Nucleus accumbens (tissue), 56 donors: ENCODE measurements around the gene IZUMO4.

Source experiments
- DNase-seq, 56 donors: peaks; one replicate each; lab custom pipeline; 2025; lab: John Stamatoyannopoulos, UW

IZUMO4 gene

DNA sequence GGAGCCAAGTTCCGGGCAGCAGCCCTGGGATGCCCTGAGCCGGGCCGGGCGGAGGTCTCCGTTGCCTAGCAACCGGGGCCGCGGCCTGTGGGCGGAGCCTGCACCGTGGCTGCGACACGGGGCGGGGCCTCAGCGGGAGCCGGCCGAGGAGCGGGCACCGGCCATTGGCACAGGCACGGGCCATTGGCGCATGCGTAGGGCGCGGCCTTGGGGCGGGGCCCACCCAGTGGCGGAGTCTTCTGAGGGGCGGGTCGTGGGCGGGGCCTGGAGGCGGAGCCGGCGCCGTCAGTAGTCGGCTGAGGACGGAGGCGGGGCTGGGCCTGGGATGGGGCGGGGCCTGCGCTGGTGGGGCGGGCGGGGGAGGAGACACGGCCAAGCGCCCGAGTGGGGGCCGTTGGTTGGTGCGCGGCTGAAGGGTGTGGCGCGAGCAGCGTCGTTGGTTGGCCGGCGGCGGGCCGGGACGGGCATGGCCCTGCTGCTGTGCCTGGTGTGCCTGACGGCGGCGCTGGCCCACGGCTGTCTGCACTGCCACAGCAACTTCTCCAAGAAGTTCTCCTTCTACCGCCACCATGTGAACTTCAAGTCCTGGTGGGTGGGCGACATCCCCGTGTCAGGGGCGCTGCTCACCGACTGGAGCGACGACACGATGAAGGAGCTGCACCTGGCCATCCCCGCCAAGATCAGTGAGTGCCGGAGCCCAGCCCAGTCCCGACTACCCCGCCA lies at the start of gene IZUMO4:
Gene IZUMO4 (plus strand): TSS at position 436 of the 723 bp plus-strand sequence. CDS start 31 bp downstream, at position 467.
- peak; percentile 88 to 100 (median 99) for DNase-seq

GRCh38 chr19:2047076-2047448 lies 49.7 kb upstream of the IZUMO4 start:
- DNase-seq: no peak

- DNase-seq: peak in 2 of 56 donors; percentile 26 to 30
Measured at GRCh38 chr19:2047449-2048103, 49.1 kb upstream of the IZUMO4 start.

GRCh38 chr19:2048104-2048958 lies 48.4 kb upstream of the IZUMO4 start:
- DNase-seq: no peak

DNA sequence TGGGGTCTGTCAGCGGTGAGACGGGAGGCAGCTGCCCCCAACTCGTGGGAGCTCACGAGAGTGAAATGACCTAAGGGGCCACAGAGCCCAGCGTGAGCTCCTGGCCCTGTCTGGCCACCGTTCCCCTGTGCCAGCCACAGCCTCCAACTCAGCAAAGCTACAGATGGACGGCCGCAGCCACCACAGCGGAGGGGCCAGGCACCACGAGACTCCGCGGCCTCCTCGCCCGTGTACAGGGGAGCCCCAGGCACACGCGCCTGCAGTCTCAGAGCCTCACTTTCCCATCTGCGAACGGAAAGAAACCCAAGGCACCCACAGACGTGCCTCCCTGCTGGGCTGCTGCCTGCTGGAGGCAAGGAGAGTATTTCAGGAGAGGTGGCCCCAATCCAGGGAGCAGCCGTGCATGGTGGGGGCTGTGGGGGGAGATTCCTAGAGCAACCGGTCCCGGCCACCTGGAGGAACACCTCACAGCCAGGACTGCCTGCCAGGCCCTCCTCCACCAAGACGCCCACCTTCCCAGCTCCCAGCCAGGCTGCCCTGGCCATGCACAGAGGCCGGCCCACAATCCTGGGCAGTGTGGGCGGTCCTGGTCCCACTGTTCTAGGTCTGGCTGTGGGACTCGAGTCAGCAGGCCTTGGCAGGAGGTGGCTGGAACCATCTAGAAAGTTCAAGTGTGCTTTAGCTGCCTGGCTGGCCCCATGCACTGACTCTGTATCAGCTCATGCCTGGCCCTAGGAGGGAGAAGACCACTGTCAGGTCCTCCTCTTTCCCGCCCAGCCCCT lies 47.6 kb upstream of the IZUMO4 start:
- DNase-seq: peak in 31 of 56 donors; percentile 42 to 83 (median 65)

- peak in 52 of 56 donors; percentile 20 to 83 (median 62) for DNase-seq
Measured at GRCh38 chr19:2049741-2050348, 46.9 kb upstream of the IZUMO4 start.

- peak in 9 of 56 donors; percentile 36 to 64 (median 51) for DNase-seq
Measured at GRCh38 chr19:2050349-2050990, 46.2 kb upstream of the IZUMO4 start.

DNA sequence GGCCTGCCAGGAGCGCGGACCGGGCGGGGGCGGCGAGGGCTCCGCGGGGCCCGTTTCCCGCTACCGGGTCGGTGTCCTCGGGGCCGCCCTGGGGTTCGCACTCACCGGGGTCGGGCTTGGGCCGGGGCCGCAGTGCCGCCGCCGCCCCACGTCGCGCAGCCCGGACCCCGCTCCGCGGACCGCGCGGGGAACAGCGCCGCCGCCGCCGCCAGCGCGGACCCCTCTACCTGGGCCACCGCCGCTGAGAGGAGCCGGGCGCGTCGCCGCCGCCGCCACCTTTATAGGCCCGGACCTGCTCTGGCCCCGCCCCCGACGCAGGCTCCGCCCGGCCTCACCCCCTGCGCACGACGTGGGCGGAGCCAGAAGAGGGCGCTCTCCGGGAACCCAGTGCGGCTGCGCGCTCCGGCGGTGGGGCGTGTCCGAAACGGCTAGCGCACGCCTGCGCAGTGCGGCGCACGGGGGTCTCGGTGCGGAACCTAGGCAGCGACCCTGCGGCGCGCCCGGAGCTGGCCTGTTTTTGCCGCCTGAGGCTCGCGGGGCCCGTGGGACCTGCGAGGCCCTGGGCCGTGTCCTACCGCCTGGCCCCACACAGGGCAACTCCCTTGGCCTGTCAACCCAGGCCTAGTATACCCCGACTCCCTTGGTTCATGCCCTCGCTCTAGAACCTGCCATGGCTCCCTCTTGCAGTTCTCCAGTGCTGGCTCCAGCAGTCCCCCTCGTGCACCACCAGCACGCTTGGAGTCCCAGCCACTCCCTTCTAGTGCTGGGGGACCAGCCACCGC lies 45.5 kb upstream of the IZUMO4 start, which contains the start of gene MKNK2:
Gene MKNK2 (minus strand): TSS at position 254 of the 782 bp plus-strand sequence. CDS start 393 bp downstream, outside the sequence.
- DNase-seq: peak in 55 of 56 donors; percentile 40 to 96 (median 88)

GRCh38 chr19:2051773-2052704 lies 44.7 kb upstream of the IZUMO4 start:
- DNase-seq: peak in 8 of 56 donors; percentile 18 to 43 (median 33)

- no peak for DNase-seq
Measured at GRCh38 chr19:2053601-2054389, 42.9 kb upstream of the IZUMO4 start.

- no peak for DNase-seq
Measured at GRCh38 chr19:2054763-2055162, 42.0 kb upstream of the IZUMO4 start.

DNA sequence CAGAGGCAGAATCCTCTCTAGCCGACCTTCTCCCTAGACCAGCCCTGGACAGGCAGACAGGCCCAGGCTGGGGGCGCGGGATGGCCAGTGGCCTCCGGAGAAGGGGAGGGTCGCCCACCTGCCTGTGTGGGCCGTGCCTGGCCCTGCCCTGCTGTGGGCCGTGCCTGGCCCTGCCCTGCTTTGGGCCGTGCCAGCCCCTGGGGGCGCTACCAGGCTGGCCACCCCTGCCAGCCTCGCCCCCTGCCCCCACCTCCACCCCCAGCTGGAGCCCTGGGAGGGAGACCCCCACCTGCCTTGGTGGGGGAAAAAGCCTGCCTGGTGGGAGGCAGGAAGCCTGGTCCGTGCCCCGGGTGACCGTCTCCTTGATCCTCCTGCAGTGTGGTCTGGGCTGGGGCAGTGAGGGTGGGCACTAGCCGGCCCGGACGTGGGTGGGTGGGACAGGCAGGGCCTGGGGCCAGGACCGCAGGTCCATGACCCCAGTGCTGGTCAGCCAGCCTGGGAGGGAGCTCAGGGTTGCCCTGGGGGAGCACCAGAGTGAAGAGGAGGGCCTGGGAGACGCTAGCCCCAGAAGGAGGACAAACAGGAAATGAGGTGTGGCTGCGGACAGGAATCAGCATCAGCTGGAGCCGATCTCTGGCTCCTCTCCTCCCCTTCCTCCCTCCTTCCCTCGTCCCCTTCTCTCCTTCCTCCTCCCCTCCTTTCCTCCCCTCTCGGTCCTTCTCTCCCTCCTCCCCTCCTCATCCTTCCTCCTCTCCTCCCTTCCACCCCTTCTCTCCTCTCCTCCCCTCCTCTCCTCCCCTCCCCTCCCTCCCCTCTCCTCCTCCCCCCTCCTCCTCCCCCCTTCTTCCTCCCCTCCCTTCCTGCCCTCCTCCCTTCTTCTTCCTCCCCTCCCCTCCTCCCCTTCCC lies 40.5 kb upstream of the IZUMO4 start:
- peak in 1 of 56 donors; percentile 8 for DNase-seq

- no peak for DNase-seq
Measured at GRCh38 chr19:2056837-2057192, 39.9 kb upstream of the IZUMO4 start.

DNA sequence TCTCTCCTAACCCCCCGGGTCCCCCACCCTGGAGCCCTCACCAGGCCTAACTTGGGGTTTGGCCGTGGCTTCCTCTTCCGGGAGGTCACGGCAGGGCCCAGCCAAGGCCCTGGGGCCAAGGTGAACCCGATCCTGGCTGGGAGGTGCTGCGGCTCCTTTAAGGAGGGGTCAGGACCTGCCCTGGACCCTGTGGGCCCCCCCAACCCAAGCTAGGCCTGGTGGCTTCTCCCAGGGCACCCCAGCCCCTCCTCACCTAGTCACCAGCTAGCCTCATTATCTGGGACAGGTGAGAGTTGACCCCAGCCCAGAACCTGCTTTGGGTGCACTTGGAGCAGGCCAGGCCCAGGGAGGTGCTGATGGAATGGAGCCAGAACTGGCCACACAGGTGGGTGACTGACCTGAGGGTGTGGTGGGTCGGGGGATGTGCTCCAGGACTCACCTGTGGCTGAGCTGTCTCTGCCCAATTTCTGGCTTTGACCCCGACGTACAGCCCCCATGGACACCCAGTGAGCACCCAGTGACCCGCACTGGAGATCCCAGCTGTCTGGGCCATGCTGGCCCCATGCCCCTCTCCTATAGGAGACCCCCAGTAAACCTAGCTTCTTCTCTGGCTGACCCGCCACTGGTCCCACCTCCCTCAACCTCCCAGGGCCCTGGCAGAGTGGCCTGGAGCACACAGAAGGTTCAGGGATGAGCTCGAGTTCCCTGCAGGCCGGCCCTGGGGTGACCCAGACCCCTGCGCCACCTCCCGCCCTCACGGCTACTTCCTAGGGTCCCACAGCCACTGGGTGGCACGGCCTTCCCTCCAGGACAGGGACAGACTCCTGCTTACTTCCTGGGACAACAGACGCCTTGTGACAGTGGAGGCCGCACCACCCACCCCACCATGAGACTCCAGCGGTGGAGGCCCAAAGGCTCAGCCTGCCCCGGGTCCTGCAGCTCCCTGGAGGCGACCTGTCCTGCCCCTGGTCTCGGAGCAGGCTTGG lies 38.9 kb upstream of the IZUMO4 start:
- DNase-seq: no peak
